MCF 10A (cell line): ENCODE measurements around the gene SLC45A3. TPM values are rescaled to one million over a fixed set of nuclear protein-coding genes. Genes with fewer than 3 reads are reported as not detected.

Source experiments
- BruUV-seq: library from RNA; stranded (reverse); fragments of 400-500 nt; replicated peaks from 2 replicates; lab custom pipeline; 2021; lab: Mats Ljungman, UMichigan
- CTCF ChIA-PET: fragments of 300-600 bp; sonication (Branson Sonifier 250); formaldehyde crosslinking; extraction: SDS; loops from one replicate; lab custom pipeline; 2021; ENCODE audit warnings: antibody characterized with exemption, inconsistent platforms; lab: Yijun Ruan, JAX
- POLR2A ChIA-PET: fragments of 300-600, 350-650 bp; sonication (Branson Sonifier 250); formaldehyde crosslinking; extraction: SDS; loops from one replicate; lab custom pipeline; 2020; ENCODE audit warnings: antibody characterized with exemption, inconsistent platforms; lab: Yijun Ruan, JAX
- DNase-seq: peaks from one replicate; pipeline ENCODE4 v3.0.0-alpha.2; 2018; ENCODE audit not compliant: unreplicated experiment
- H3K27ac Mint-ChIP-seq: one replicate; pipeline ENCODE4 v1.8.0; 2022; ENCODE audit warnings: mild to moderate bottlenecking, low read depth, mixed read lengths; ENCODE audit not compliant: unreplicated experiment
- H3K27me3 Mint-ChIP-seq: one replicate; pipeline ENCODE4 v1.8.0; 2022; ENCODE audit warnings: mixed read lengths; ENCODE audit not compliant: insufficient read depth, unreplicated experiment
- H3K36me3 Mint-ChIP-seq: one replicate; pipeline ENCODE4 v1.8.0; 2022; ENCODE audit warnings: mild to moderate bottlenecking, moderate library complexity, mixed read lengths; ENCODE audit not compliant: insufficient read depth, unreplicated experiment
- H3K4me1 Mint-ChIP-seq: one replicate; pipeline ENCODE4 v1.8.0; 2022; ENCODE audit warnings: mixed read lengths; ENCODE audit not compliant: insufficient read depth, unreplicated experiment
- H3K4me3 Mint-ChIP-seq: one replicate; pipeline ENCODE4 v1.8.0; 2022; ENCODE audit warnings: mild to moderate bottlenecking, moderate library complexity, mixed read lengths; ENCODE audit not compliant: unreplicated experiment
- H3K9me3 Mint-ChIP-seq: one replicate; pipeline ENCODE4 v1.8.0; 2022; ENCODE audit warnings: mixed read lengths; ENCODE audit not compliant: unreplicated experiment
- CTCF ChIP-seq: fragments of 200-600 bp; IDR thresholded peaks from one replicate; pipeline ENCODE4 v1.8.0; 2022; ENCODE audit warnings: antibody characterized with exemption, mild to moderate bottlenecking; ENCODE audit not compliant: unreplicated experiment
- intact Hi-C: fragments of 100-400 bp; cut with micrococcal nuclease; formaldehyde crosslinking; loops from 2 replicates; pipeline ENCODE4 v1.14.1; 2022
- total RNA-seq: library from RNA; stranded (reverse); gene quantifications from 2 replicates; pipeline ENCODE4 v1.2.3, GENCODE V29; 2022

The SLC45A3 gene
- total RNA-seq, 1 experiment from 2014 or later = 3.1 TPM

- intact Hi-C loops = no loop called here
- TF ChIP-seq CTCF = no peak
- Mint-ChIP-seq H3K9me3 (no peaks in the 10 kb centered on the region), H3K36me3 (peaks cover 6% of the 10 kb centered on the region), H3K27me3 (no peaks in the 10 kb centered on the region), H3K4me1 (peaks cover 18% of the 10 kb centered on the region), H3K27ac (no peak overlapping the region), H3K4me3 (no peak overlapping the region)
- DNase-seq = no peak
- POLR2A ChIA-PET = interaction anchor here (1.0 kb wide), 1 partner anchor 9 kb away, joined by 3 read pairs; no protein-coding TSS in a partner anchor
- no TSS peak for BruUV-seq
- CTCF ChIA-PET = interaction anchor here (1.0 to 8.2 kb wide), 4 partner anchors 12 to 79 kb away, joined by 4 to 149 read pairs (median 10); no protein-coding TSS in a partner anchor
Measured at GRCh38 chr1:205670150-205670446, 10.2 kb downstream of the SLC45A3 start.

- CTCF ChIA-PET = interaction anchor here (0.5 to 8.2 kb wide), 8 partner anchors 9 to 707 kb away, joined by 3 to 149 read pairs (median 4); no protein-coding TSS in a partner anchor
- no peaks in the 10 kb centered on the region for H3K27me3 Mint-ChIP-seq
- H3K4me3 Mint-ChIP-seq = no peak overlapping the region
- no peak overlapping the region for H3K27ac Mint-ChIP-seq
- POLR2A ChIA-PET = interaction anchor here (0.8 to 1.6 kb wide), 4 partner anchors 10 to 42 kb away, joined by 3 to 5 read pairs (median 4); no protein-coding TSS in a partner anchor
- no TSS peak for BruUV-seq
- peaks cover 22% of the 10 kb centered on the region for H3K4me1 Mint-ChIP-seq
- intact Hi-C loops = no loop called here
- no peak for DNase-seq
- no peak for TF ChIP-seq CTCF
- no peaks in the 10 kb centered on the region for H3K9me3 Mint-ChIP-seq
- peaks cover 7% of the 10 kb centered on the region for H3K36me3 Mint-ChIP-seq
Measured at GRCh38 chr1:205669341-205670149, 10.8 kb downstream of the SLC45A3 start.

- Mint-ChIP-seq H3K27me3 (no peaks in the 10 kb centered on the region), H3K4me3 (no peak overlapping the region), H3K9me3 (no peaks in the 10 kb centered on the region), H3K36me3 (peaks cover 7% of the 10 kb centered on the region), H3K27ac (no peak overlapping the region), H3K4me1 (peaks cover 28% of the 10 kb centered on the region)
- no TSS peak for BruUV-seq
- no peak for DNase-seq
- intact Hi-C loops = no loop called here
- CTCF ChIA-PET = interaction anchor here (0.5 to 13.9 kb wide), 11 partner anchors 9 to 1513 kb away, joined by 3 to 592 read pairs (median 4); no protein-coding TSS in a partner anchor
- POLR2A ChIA-PET = interaction anchor here (0.8 to 1.6 kb wide), 3 partner anchors 20 to 42 kb away, joined by 3 to 5 read pairs (median 4); no protein-coding TSS in a partner anchor
- no peak for TF ChIP-seq CTCF
Measured at GRCh38 chr1:205668951-205669340, 11.4 kb downstream of the SLC45A3 start.

- H3K4me1 Mint-ChIP-seq = peaks cover 28% of the 10 kb centered on the region
- intact Hi-C loops = no loop called here
- DNase-seq = no peak
- ChIA-PET POLR2A (interaction anchor here (0.8 to 1.8 kb wide), 4 partner anchors 10 to 43 kb away, joined by 3 to 5 read pairs (median 4); no protein-coding TSS in a partner anchor), CTCF (interaction anchor here (0.6 to 13.9 kb wide), 12 partner anchors 10 to 1514 kb away, joined by 3 to 592 read pairs (median 4); no protein-coding TSS in a partner anchor)
- H3K27ac Mint-ChIP-seq = peak overlapping the region; percentile 36
- no peaks in the 10 kb centered on the region for H3K27me3 Mint-ChIP-seq
- no TSS peak for BruUV-seq
- no peaks in the 10 kb centered on the region for H3K9me3 Mint-ChIP-seq
- TF ChIP-seq CTCF = no peak
- no peak overlapping the region for H3K4me3 Mint-ChIP-seq
- peaks cover 7% of the 10 kb centered on the region for H3K36me3 Mint-ChIP-seq
Measured at GRCh38 chr1:205667909-205668643, 12.2 kb downstream of the SLC45A3 start.
